Measurements from ENCODE around the gene RAB11FIP5. TPM values are rescaled to one million over a fixed set of nuclear protein-coding genes. Genes with fewer than 3 reads are reported as not detected.
"Not testable (repeated sequence)": the region's sequence is repeated elsewhere in the genome, so short reads cannot be mapped to it uniquely, and the experiment has no call there.

Gene RAB11FIP5
- total RNA-seq, 1 donor from 2014 or later, result 33.1 TPM

DNA sequence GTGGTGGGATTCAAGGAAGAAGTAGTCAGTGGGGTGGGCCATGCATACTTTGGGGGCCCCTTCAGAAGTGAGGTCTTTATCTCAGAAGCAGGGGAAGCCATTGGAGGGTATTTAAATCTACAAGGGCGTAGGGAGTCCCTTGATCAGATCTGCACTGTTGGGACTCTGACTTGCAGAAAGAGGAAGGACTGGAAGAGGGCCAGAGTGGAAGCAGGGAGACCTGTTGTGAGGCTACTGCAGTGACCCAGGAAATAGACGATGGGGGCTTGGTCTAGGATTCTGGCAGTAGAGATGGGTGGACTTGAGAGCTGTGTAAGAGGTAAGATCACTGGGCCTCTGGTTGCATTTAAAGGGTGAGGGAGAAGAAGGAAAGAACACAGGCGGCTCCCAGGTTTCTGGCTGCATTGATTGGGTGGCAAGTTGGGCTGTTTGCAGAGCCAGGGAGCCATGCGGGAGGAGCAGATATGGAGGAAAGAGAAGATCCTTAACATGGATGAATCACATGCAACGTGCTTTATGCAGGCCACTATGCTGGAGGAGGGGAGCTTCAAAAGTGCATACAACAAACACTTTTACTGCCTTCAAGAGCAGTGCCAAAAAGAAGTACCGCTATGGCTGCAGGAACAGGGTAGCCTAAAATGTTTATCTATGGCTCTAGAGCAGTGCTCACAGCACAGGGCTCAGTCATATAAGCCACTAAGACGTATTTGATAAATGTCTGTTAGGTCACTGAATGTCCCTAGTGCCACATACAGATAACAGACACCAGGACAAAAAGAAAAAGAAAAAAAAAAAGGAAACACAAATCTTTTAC lies 43.5 kb downstream of the RAB11FIP5 start:
- TF ChIP-seq POLR2A (IDR thresholded peaks at IDR 0.05) (no peak), POLR2AphosphoS5 (IDR thresholded peaks at IDR 0.05; ENCODE audit: insufficient read depth in 1 of 2, low read depth in 1 of 2) (no peak)
- TF ChIP-seq, protein P1, sequence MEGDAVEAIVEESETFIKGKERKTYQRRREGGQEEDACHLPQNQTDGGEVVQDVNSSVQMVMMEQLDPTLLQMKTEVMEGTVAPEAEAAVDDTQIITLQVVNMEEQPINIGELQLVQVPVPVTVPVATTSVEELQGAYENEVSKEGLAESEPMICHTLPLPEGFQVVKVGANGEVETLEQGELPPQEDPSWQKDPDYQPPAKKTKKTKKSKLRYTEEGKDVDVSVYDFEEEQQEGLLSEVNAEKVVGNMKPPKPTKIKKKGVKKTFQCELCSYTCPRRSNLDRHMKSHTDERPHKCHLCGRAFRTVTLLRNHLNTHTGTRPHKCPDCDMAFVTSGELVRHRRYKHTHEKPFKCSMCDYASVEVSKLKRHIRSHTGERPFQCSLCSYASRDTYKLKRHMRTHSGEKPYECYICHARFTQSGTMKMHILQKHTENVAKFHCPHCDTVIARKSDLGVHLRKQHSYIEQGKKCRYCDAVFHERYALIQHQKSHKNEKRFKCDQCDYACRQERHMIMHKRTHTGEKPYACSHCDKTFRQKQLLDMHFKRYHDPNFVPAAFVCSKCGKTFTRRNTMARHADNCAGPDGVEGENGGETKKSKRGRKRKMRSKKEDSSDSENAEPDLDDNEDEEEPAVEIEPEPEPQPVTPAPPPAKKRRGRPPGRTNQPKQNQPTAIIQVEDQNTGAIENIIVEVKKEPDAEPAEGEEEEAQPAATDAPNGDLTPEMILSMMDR (IDR thresholded peaks at IDR 0.05), result no peak
- Histone ChIP-seq H3K9me3 (no peaks in the 10 kb centered on the region), H3K4me3 (no peak overlapping the region), H3K36me3 (no peaks in the 10 kb centered on the region), H3K4me1 (peaks cover 41% of the 10 kb centered on the region), H3K27me3 (no peaks in the 10 kb centered on the region), H3K27ac (no peak overlapping the region)
- no peak for DNase-seq (ENCODE audit: extremely low spot score in 2 of 2)
- intact Hi-C loops (cut with DNase I), result no loop called here

DNA sequence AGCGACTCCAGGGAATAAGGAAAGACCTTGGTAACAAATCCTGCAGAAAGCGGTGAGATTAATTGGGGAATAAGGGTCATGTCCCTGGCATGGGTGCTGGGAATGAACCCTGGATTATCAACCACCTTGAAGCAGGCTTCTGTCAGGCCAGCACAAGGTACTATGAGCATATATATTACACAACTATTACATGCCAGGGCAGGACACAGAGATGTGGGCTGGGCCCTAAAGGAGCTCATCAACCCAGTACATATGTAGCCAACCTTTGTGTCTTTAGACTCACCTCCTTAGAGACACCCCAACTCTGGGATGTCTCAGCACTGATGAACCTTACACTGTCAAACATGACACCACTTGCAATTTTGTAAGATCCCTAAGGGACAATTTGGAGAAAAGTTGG lies 44.6 kb downstream of the RAB11FIP5 start:
- H3K9me3 ChIP-seq, result no peaks in the 10 kb centered on the region

DNA sequence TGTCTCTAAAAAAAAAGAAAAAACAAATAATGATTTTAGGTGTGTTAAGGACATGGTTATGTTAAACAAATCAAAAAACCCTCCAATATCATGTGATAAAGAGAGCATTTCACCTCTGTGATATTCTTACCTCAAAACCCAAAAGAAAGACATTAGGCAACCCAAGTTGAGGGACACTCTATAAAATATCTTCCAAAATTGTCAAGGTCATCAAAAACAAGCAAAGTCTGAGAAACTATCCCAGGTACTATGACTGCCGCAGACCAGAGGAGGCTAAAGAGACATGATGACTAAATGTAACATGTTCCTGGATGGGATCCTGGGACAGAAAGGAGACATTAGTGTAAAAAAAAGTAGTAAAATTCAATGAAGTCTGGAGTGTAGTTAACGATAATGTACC lies 45.7 kb downstream of the RAB11FIP5 start:
- no peak for DNase-seq (ENCODE audit: extremely low spot score in 2 of 2)
- intact Hi-C loops (cut with DNase I), result no loop called here
- peaks cover 37% of the 10 kb centered on the region for H3K4me1 ChIP-seq
- no peaks in the 10 kb centered on the region for H3K27me3 ChIP-seq
- H3K36me3 ChIP-seq, result no peaks in the 10 kb centered on the region
- H3K4me3 ChIP-seq, result no peak overlapping the region
- TF ChIP-seq, protein P1 (IDR thresholded peaks at IDR 0.05), result no peak
- TF ChIP-seq POLR2AphosphoS5 (IDR thresholded peaks at IDR 0.05; ENCODE audit: insufficient read depth in 1 of 2, low read depth in 1 of 2) (no peak), POLR2A (IDR thresholded peaks at IDR 0.05) (no peak)
- no peak overlapping the region for H3K27ac ChIP-seq
- H3K9me3 ChIP-seq, result no peaks in the 10 kb centered on the region

More for the DNA sequence above, 44.6 kb downstream of the RAB11FIP5 start:
- Histone ChIP-seq H3K4me3 (no peak overlapping the region), H3K27ac (no peak overlapping the region), H3K36me3 (no peaks in the 10 kb centered on the region), H3K4me1 (peaks cover 45% of the 10 kb centered on the region), H3K27me3 (no peaks in the 10 kb centered on the region)
- TF ChIP-seq, protein P1 (IDR thresholded peaks at IDR 0.05), result no peak
- TF ChIP-seq POLR2A (IDR thresholded peaks at IDR 0.05), result no peak
- TF ChIP-seq POLR2AphosphoS5 (IDR thresholded peaks at IDR 0.05; ENCODE audit: insufficient read depth in 1 of 2, low read depth in 1 of 2), result no peak
- intact Hi-C loops (cut with DNase I), result no loop called here
- no peak for DNase-seq (ENCODE audit: extremely low spot score in 2 of 2)

DNA sequence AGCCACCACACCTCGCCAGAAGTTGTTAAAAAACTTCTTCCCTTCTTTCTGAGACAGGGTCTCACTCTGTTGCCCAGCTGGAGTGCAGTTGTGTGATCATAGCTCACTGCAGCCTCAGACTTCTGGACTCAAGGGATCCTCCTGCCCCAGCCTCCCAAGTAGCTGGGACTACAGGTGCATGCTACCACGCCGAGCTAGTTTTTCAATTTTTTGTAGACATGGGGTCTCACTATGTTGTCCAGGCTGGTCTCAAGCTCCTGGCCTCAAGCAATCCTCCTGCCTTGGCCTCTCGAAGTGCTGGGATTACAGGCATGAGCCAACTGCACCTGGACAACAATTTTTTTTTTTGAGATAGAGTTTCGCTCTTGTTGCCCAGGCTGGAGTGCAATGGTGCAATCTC lies 47.7 kb downstream of the RAB11FIP5 start:
- H3K9me3 ChIP-seq; H3K36me3 ChIP-seq; DNase-seq (ENCODE audit: extremely low spot score in 2 of 2); H3K27me3 ChIP-seq; H3K27ac ChIP-seq; intact Hi-C loops (cut with DNase I); H3K4me3 ChIP-seq: not testable (repeated sequence)
- peaks cover 26% of the 10 kb centered on the region for H3K4me1 ChIP-seq

DNA sequence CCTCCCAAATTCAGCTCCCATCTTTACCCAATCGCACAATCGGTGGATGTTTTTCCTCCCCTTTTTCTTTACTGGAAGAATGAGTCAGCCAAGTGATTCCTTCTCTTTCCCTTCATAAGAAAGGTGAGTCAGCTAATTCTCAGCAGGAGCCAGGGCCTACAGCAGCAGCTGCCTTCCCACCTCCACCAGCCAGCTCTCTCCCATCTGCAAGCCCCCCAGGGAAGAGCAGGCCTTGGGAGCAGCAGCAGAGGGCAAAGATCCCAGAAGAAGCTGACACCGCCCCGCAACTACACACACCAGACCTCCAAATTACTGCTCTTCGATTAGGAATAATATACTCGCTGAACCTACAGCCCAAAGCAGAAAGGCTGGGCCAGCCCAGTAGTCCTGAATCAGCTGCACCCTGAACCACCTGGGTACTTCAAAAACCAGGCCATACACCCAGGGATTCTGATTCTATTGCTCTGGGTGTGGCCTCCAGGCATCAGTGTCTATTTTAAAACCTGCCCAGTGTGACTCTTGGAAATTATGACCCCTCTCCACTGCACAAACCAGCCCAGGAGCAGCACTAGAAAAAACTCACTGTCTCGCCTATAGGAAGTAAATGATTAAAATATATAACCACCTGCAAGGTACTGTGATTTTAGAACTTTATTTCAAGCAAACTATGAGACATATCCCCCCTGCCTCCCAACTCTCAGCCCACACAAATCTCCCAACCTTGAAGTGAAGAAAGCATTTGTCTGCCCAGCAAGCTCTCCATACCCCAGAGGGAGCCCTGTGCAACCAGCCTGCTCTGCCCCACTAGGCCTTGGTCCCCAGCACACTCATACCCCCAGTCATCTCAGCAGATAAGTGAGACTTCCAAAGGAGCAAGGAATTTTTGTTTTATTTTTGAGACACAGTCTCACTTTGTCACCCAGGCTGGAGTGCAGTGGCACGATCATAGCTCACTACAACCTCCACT lies 48.6 kb downstream of the RAB11FIP5 start:
- intact Hi-C loops (cut with DNase I), result no loop called here
- H3K4me3 ChIP-seq, result no peak overlapping the region
- no peak for TF ChIP-seq POLR2A (IDR thresholded peaks at IDR 0.05)
- TF ChIP-seq POLR2AphosphoS5 (IDR thresholded peaks at IDR 0.05; ENCODE audit: insufficient read depth in 1 of 2, low read depth in 1 of 2), result no peak
- TF ChIP-seq, protein P1 (IDR thresholded peaks at IDR 0.05), result no peak
- DNase-seq (ENCODE audit: extremely low spot score in 2 of 2), result no peak
- H3K36me3 ChIP-seq, result no peaks in the 10 kb centered on the region
- H3K27me3 ChIP-seq, result no peaks in the 10 kb centered on the region
- H3K27ac ChIP-seq, result no peak overlapping the region
- H3K9me3 ChIP-seq, result no peaks in the 10 kb centered on the region
- peaks cover 18% of the 10 kb centered on the region for H3K4me1 ChIP-seq
